HG02885 (cell line): ENCODE results near the gene PREX1.
A peak's percentile ranks its signal among the peaks of the same experiment; 100 is the strongest.

Experiments used
- ATAC-seq: cut with Tn5 transposase; IDR thresholded peaks from one replicate; pipeline ENCODE4 v1.9.1; 2021; ENCODE audit warnings: mild to moderate bottlenecking; ENCODE audit not compliant: unreplicated experiment, poor library complexity

PREX1 gene

GRCh38 chr20:48620507-48621375 lies 207.1 kb downstream of the PREX1 start:
- no peak for ATAC-seq

- ATAC-seq: no peak
These were observed 207.7 kb downstream of the PREX1 start for GRCh38 chr20:48620154-48620506.

- no peak for ATAC-seq
These were observed 208.4 kb downstream of the PREX1 start for GRCh38 chr20:48619126-48620101.

- ATAC-seq: no peak
These were observed 209.2 kb downstream of the PREX1 start for GRCh38 chr20:48618631-48619030.

- no peak for ATAC-seq
These were observed 209.7 kb downstream of the PREX1 start for GRCh38 chr20:48618052-48618451.

GRCh38 chr20:48617481-48617880 lies 210.3 kb downstream of the PREX1 start:
- ATAC-seq: no peak

GRCh38 chr20:48616481-48616880 lies 211.3 kb downstream of the PREX1 start:
- no peak for ATAC-seq

- ATAC-seq: no peak
These were observed 211.9 kb downstream of the PREX1 start for GRCh38 chr20:48615871-48616270.

- no peak for ATAC-seq
These were observed 213.1 kb downstream of the PREX1 start for GRCh38 chr20:48614593-48615274.

- ATAC-seq: no peak
These were observed 213.9 kb downstream of the PREX1 start for GRCh38 chr20:48613926-48614325.

- ATAC-seq: no peak
These were observed 215.5 kb downstream of the PREX1 start for GRCh38 chr20:48612335-48612734.

GRCh38 chr20:48610996-48611395 lies 216.8 kb downstream of the PREX1 start:
- ATAC-seq: no peak

- ATAC-seq: peak; percentile 87
These were observed 218.3 kb downstream of the PREX1 start for GRCh38 chr20:48609491-48609978.

GRCh38 chr20:48608756-48609155 lies 219.0 kb downstream of the PREX1 start:
- ATAC-seq: no peak

GRCh38 chr20:48607544-48607865 lies 220.3 kb downstream of the PREX1 start:
- ATAC-seq: no peak

- ATAC-seq: no peak
These were observed 220.8 kb downstream of the PREX1 start for GRCh38 chr20:48606841-48607543.

GRCh38 chr20:48606172-48606840 lies 221.5 kb downstream of the PREX1 start:
- no peak for ATAC-seq

- ATAC-seq: no peak
These were observed 222.2 kb downstream of the PREX1 start for GRCh38 chr20:48605364-48606171.

GRCh38 chr20:48604936-48605335 lies 222.9 kb downstream of the PREX1 start:
- ATAC-seq: no peak
